Measurements from ENCODE around the gene ZC3H7B.

The ZC3H7B gene

DNA sequence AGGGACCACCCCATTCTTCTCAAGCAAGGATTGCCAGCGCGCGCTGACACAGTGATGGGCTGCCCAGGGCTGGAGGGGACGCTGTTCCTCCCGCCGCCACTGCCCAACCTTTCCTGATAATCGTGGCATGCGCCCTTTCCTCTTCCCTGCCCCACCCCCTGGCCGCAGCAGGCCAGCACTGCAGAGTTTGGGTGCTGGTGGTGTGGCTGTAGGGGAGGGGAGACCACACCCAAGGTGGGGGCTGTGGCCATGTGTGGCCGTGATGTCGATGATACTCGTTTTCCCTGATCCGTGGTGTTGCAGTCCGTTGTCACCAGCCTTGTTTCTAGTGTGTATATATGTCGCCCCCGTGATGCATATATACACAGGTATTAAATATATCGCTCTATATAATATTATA lies 57.6 kb downstream of the ZC3H7B start:
- no peak for DNase-seq

- DNase-seq: no peak
Observed at GRCh38 chr22:41359376-41359775, 58.1 kb downstream of the ZC3H7B start.

DNA sequence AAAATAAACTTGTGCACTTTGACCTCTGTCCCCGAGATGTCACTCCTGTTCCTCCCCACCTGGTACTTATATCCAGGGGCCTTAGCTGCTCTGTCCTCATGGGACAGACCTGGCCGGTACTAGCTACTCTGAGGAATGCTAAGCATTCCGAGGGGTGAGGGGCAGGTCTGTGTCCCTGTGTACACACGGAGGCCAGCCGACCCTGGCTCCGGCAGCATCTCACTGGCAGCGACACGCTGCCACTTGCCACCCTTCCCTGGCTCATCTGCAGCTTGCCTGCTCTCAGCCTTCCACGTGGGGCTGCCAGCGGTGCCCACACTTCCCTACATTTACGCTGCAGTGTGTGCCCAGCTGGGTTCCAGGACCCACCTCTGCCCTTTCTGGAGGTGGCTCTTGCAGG lies 58.8 kb downstream of the ZC3H7B start:
- no peak for DNase-seq

GRCh38 chr22:41361716-41362310 lies 60.5 kb downstream of the ZC3H7B start:
- DNase-seq: no peak

- DNase-seq: no peak
Observed at GRCh38 chr22:41362615-41363014, 61.3 kb downstream of the ZC3H7B start.

GRCh38 chr22:41364233-41364632 lies 62.9 kb downstream of the ZC3H7B start:
- DNase-seq: no peak

DNA sequence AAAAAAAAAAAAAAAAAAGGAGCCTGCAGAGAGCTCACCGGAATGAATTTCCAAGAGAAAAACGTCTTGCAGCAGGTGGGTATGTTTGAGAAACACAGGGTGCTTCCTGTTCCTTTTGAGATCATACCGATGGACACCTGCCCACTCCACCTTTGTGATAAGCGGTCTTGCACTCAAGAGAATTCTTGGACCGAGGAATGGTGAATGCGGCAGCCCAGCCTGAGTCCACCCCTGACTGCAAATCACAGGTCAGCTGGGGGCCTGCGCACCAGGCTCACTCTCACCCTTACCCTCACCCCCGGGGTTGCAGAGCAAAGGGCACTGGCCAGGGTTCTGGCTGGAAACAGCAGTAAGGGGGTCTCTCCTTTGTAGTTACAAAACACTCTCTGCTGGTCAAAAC lies 63.6 kb downstream of the ZC3H7B start:
- no peak for DNase-seq

DNA sequence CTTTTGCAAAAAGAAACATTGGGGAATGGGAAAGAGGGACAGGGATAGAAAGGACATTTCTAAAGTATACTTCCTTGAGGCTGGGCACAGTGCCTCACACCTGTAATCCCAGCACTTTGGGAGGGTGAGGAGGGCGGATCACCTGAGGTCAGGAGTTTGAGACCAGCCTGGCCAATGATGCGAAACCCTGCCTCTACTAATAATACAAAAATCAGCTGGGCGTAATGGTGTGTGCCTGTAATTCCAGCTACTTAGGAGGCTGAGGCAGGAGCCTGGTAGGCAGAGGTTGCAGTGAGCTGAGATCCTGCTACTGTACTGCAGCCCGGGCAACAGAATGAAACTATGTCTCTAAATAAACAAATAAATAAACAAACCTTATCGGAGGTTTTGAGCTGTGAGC lies 64.1 kb downstream of the ZC3H7B start:
- no peak for DNase-seq

DNA sequence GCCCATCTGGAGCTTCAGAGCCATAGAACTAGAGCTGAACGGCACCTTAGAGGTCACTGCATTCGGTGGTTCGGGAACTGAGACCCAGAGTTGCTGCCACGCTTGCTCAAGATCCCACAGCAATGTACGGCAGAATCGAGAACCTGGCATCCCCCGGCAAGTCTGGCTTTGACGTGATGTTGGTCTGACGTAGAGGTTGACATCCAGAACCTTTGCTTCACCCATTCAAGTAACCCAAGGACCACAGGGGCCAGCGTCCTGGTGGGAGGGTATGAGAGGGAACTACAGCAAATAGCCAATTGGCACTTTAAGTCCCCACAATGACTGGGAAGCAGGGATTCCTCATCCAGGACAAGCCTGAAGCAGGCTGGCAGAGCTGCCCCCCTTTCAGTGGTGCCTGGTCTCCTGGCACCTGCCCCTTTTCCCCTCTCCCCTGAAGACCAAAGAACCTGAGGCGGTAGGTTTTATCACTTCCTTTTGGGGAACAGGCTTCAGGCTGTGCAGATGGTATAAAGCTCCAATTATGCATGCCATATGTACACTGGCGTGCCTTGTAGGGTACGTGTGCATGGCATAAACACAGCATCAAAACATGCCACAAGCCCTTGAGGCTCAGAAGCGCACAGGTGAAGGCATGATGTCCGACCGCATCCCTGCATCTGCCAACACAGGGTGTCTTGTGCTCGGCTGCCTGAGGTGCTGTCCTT lies 65.2 kb downstream of the ZC3H7B start:
- no peak for DNase-seq

GRCh38 chr22:41367039-41367679 lies 65.8 kb downstream of the ZC3H7B start:
- DNase-seq: no peak

DNA sequence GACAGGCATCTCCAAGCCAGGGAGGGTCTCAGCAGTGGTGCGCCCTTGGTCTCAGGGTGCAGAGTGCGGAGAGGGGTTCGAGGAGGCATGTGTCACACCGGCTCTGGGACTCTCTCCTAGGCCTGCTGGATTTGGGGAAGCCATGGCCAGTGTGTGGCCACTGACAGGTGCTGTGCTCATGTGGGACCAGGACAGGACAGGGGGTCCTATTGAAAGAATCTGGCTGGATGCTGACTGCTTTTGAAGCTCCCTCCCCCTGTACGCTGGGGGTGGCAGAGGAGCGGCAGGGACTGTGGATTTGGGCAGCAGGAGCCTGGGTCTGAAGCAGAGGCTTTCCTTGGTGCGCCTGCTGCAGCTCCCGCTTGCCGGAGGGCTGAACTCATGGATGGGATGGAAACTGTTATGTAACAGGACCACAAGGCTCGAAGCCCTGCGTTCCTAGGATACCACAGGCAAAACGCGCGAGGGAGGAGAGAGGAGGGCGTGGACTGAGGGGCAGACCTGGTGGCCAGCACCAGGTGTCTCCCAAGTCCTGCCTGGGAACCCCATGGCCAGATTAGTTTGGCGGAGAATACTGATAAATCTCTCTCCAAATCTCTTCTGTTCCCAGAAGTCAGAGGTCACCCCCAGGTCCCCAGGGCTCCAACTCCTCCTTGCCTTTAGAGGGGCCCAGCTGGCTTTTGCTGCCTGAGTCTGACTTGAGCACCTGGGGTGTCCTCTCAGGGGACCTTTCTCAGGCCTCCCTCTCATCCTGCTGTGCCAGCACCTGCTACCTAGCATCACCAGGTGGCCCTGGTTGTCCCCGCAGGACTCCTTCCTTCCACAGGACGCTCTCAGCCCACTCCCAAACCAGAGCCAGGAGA lies 66.6 kb downstream of the ZC3H7B start:
- DNase-seq: no peak

DNA sequence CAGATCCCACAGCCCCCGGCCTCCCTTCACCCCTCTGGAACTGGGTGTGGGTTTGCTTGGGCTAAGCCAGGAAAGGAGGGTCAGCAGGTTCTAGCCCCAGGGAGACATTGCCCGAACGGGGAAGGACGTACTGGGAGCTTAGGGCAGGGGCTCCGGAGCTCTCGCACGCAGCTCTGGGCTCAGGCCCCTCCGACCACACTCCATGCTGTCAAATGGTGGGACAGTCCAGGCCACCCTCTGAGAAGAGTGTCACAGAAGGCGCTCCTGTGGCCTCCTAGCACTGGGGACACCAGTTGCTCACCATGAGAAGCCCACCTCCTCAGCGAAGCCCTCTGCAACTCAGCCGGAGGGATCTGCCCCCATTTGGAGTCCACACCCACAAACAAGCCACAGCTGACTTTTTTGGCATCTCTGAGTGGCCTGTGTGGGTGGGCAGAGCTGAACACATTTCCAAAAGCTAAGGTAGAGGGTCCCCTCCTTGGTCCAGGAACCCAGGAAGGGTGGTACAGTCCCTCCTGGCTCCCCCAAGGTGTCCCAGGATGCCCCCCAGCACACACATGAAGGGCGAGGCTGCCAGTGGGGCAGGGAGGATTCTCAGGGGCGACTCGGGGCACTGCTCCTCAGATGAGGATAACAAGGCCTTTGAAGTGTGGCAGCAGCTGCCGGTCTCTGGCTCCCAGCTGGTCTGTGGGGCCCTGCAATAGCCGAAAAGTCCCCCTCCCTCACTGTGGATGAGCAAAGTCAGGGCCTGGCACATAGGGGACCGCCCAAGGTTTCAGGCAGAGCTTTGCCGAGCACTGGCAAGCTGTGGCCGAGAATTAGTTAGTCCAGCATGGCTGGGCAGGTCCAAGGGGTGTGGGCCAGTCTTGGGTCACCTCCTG lies 67.5 kb downstream of the ZC3H7B start:
- DNase-seq: no peak

DNA sequence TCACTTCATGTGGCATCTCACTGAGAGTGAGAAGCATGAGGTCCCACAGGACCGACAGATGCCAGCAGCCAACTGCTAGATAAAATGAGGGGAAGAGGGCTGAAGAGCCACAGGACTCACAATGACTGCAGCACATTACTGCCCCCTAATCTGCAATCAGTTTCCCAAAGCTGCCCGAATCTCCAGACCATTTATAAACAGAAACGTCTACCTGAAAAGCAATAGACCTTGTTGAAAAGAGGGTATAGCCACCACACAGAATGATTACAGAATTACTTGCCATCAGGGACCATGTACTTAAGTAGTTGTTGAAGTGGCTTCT lies 68.1 kb downstream of the ZC3H7B start:
- no peak for DNase-seq

DNA sequence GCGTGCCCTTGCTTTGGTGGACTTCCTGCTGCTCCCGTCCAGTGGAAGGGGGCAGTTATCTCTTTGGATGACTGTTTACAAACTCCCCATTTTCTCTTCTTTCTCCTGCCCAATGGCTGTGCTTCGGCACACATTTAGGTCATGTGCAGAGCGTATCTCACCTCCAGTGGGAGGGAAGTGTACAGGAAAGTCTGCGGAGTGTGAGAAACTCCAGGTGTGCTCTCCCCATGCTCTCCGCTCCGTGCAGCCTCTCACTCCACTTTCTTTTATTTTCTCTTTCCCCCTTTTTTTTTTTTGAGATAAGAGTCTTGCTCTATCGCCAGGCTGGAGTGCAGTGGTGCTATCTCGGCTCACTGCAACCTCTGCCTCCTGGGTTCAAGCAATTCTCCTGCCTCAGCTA lies 68.5 kb downstream of the ZC3H7B start:
- no peak for DNase-seq

- DNase-seq: no peak
Observed at GRCh38 chr22:41377846-41378245, 76.5 kb downstream of the ZC3H7B start.

DNA sequence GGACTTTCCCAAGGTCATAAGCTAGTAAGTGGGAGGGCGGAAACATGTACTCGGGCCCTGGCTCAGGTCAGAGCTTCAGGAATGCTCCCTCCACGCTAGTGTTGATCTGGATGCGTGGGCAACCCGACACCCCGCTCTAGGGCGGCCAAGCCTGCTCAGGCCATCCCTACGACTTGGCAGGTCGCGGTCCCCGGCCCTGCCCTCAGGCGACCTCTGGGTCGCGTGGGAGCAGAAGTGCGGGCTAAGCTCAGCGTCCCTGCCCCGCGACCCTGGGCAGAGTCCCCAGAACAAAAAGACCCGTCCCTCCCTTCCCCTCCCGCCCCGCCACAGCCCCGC lies 79.6 kb downstream of the ZC3H7B start:
- no peak for DNase-seq

DNA sequence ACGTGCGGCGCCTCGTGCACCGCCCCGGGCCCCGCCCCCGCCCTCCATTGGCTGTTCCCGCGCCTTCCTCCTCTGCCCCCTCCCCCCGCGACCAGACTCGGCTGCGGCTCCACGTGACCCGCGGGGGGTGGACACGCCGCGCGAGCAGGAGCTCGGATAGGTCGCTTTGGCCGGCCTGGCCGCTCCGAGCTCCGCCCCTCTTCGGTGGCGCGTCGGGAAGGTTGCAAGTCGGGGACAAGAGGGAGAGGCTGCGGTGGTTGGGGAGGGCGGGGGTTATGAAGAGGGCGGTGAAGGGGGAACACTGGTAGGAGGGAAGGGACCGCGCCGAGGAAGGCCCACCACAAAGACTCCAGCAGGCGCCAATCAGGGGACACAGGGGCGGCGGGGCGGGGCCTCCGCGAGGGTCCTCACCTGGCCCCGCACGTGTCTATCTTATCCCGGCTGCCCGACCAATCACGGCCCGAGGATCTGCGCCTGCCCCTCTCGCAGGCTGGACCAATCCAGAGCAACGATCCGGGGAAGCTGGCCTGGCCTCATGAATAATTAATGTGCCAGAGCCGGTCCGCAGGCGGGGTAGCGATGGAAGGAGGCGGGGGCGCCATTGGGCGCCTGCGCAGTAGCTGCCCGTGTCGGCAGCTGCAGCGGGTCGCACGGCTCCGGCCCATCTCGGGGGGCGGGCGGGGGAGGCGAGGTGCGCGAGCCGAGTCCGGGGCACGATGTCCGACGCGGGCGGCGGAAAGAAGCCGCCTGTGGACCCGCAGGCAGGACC lies 80.2 kb downstream of the ZC3H7B start, which contains the start of gene TEF:
TEF (plus strand) TSS at position 614 of the 769 bp plus-strand sequence; CDS start at position 717, 103 bp downstream.
- DNase-seq: peak; percentile 98

DNA sequence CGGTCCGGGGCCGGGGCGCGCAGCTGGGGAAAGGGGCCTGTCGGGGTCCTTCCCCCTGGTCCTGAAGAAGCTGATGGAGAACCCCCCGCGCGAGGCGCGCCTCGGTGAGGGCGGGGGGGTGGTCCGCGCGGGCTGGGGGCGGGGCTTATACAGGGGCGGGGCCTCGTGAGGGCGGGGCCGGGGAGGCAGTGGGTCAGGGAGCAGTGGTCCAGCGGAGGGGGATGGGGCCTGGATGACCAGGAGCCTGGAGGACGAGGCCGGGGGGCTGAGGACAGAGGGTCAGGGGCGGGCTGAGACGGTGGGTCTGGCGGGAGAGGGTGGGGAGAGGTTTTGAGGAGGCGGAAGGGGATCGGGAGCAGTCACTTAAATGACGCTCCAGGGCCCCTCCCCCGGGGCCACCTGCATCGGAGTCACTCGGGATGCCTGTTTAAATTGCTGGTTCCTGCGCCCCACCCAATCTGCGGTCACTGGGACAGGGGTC lies 80.8 kb downstream of the ZC3H7B start:
- peak; percentile 48 for DNase-seq

GRCh38 chr22:41382610-41383009 lies 81.3 kb downstream of the ZC3H7B start:
- DNase-seq: no peak

- no peak for DNase-seq
Observed at GRCh38 chr22:41383085-41383484, 81.8 kb downstream of the ZC3H7B start.

DNA sequence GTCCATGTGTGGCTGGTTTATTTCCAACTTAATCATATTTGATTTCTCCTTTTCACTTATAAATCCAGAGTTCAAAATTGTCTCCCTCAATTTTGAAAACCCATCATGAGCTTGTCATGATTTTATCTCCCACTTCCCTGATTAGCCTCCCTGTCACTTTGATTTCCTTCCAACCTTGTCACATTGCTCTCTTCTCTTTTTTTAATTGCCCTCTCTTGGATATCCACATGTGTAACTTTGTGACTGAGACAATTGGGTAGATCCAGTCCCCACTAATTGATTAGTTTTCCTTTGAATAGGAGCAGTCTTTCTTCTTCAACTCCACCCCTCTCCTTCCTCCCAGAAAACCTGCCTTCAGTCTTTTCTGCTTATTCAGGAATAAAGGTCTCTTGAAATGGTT lies 82.8 kb downstream of the ZC3H7B start:
- no peak for DNase-seq

- DNase-seq: no peak
Observed at GRCh38 chr22:41387341-41387740, 86.0 kb downstream of the ZC3H7B start.

All from stimulated activated CD4-positive, alpha-beta T cell treated with anti-CD3 and anti-CD28 coated beads, Interleukin-4, amount 100 ng/mL, for 24 hours (primary cell).